Ovary (tissue), 9 donors: Measurements from ENCODE around the gene C20orf204. TPM values are rescaled to one million over a fixed set of nuclear protein-coding genes. Genes with fewer than 3 reads are reported as not detected.

Experiments used
- DNase-seq, 5 donors: peaks; one replicate each; pipeline ENCODE4 v3.0.0-alpha.2; 2019 to 2020
- H3K27ac ChIP-seq, 2 donors: fragments of 200-600 bp; one replicate each; pipeline versions ENCODE4 v1.5.1 to v1.8.0; 2019 to 2022
- H3K27me3 ChIP-seq: fragments of 200-600 bp; one replicate; pipeline ENCODE4 v1.8.0; 2022
- H3K36me3 ChIP-seq: fragments of 200-600 bp; sonication (generic); one replicate; pipeline ENCODE4 v1.5.1; 2019
- H3K4me1 ChIP-seq: one replicate; pipeline ENCODE4 v1.8.1; 2013; ENCODE audit warnings: mild to moderate bottlenecking, moderate library complexity; ENCODE audit not compliant: insufficient read depth
- H3K4me3 ChIP-seq: fragments of 200-600 bp; sonication (generic); one replicate; pipeline ENCODE4 v1.5.1; 2017
- H3K9me3 ChIP-seq, 2 donors: fragments of 200-600 bp in 1 of 2; sonication (generic) in 1 of 2; one replicate each; pipeline versions ENCODE4 v1.5.1 to v1.8.1; 2013 to 2019; ENCODE audit warnings: mild to moderate bottlenecking in 1 of 2, moderate library complexity in 1 of 2
- EP300 ChIP-seq: sonication (generic); formaldehyde crosslinking; IDR thresholded peaks from one replicate; pipeline ENCODE4 v1.6.1; 2017; ENCODE audit warnings: antibody characterized with exemption
- POLR2A ChIP-seq: fragments of 450-650 bp; IDR thresholded peaks from one replicate; pipeline ENCODE4 v1.6.1; 2017; ENCODE audit warnings: antibody characterized with exemption, mild to moderate bottlenecking, moderate library complexity
- WGBS, 3 donors: extraction: QIAGEN DNeasy Blood & Tissue Kit in 1 of 3; methylation state at CpG; one replicate each; pipeline versions ENCODE4 v1.1.5 to v1.1.7; 2013 to 2017; 5-methylcytosine and 5-hydroxymethylcytosine counted together
- intact Hi-C, 4 donors: fragments of 100-400 bp; cut with DNase I; formaldehyde crosslinking; loops; one replicate each; pipeline versions ENCODE4 v1.11.0 to v1.15.1; 2022 to 2023
- polyA plus RNA-seq, 2 donors: library from polyadenylated mRNA; stranded (reverse); fragments of 200-250 nt in 1 of 2; fragments of 350-450 nt in 1 of 2; fragmentation: Illumina TruSeq in 1 of 2; extraction: RNeasy Lipid Tissue Mini Kit (QIAGEN cat#74804) in 1 of 2; gene quantifications; one replicate each; pipeline ENCODE4 v1.2.3, GENCODE V29; 2013 to 2014
- total RNA-seq, 7 donors: library from RNA; depleted of rRNA in 2 of 7; stranded (reverse); fragments of >200 nt in 2 of 7; fragmentation: NEBNext Ultra II Directional in 3 of 7; extraction: Animal tissue kit (Norgen Biotek cat#: 25700) in 3 of 7; gene quantifications; one replicate each; pipeline versions ENCODE4 v1.1.0 to v1.2.4, GENCODE V29; 2016 to 2023
- TF ChIP-seq, protein P1 (sequence below), 3 donors: fragments of 450-650 bp in 2 of 3; fragments of 200-600 bp in 1 of 3; IDR thresholded peaks; one replicate each; pipeline versions ENCODE4 v1.5.1 to v1.8.0; 2016 to 2022; ENCODE audit warnings: antibody characterized with exemption in 3 of 3, mild to moderate bottlenecking in 1 of 3
- donor health status: DM: no; HTN: no; CAD: no; lungs with moderate emphysema.
- donor health status: DM: no; HTN: no; CAD: no.
- donor health status: Bipolar disorder and iron deficiency.
- donor health status: DM: yes; HTN: yes; CAD: no.
- donor health status: DM: no; HTN: no; CAD: no.
- donor health status: DM: yes; HTN: yes; CAD: no.

Gene C20orf204
- total and polyA plus RNA-seq, 9 donors, result 0.20 to 2.8 (median 1.4) TPM

DNA sequence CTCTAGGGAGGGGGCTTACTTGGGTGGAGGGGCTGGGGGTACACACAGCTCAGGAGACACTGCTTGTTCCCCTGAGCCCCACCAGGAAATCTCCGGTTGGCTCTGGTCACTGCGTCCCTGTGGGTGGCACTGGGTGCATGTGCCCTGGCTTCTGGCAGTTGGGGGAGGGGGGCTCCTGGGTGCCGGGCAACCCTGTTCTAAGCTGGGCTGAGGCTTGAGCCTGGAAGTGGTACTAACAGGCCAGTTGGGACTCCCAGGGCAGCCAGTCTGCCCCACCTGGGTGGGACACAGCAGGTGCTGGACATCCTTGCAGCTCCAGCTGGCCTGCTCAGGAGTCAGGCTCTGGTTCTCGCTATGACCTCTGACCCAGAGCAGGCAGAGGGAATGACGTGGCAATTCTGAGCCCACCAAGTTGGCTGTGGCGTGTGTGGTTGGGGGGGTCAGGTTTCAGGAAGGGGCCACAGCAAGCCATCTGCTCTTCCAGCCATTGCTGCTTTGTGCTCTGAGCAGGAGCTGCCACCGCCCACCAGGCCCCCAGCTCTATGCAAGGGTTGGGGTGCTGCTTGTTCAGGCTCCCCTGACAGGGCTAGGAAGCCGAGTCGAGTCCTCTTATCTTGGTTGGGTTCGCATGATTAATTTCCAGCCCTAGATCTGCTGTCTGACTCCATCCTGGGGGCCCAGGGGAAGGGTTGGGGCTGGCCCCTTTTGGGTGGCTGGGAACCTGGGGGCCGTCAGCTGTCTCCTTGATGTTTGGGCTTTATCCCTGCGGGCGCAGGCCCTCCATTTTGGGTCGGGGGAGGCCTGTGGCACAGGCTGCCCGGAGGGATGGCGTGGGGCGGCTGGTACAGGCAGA is 590 bp downstream of the C20orf204 start:
- WGBS, 3 donors, result 56 to 61% (median 57%) methylated on average over 16 to 17 of the region's 17 CpGs
- intact Hi-C loops, result loop anchor here in 1 of 4 donors (10.0 kb wide), 1 partner anchor 78 kb away; no protein-coding TSS in a partner anchor
- Histone ChIP-seq H3K9me3 (no peaks in the 10 kb centered on the region), H3K4me3 (no peak overlapping the region), H3K27ac (no peak overlapping the region), H3K27me3 (peaks cover 2% of the 10 kb centered on the region), H3K4me1 (peaks cover 5% of the 10 kb centered on the region), H3K36me3 (no peaks in the 10 kb centered on the region)
- no peak for DNase-seq
- TF ChIP-seq EP300, result no peak
- no peak for TF ChIP-seq POLR2A
- TF ChIP-seq, protein P1, sequence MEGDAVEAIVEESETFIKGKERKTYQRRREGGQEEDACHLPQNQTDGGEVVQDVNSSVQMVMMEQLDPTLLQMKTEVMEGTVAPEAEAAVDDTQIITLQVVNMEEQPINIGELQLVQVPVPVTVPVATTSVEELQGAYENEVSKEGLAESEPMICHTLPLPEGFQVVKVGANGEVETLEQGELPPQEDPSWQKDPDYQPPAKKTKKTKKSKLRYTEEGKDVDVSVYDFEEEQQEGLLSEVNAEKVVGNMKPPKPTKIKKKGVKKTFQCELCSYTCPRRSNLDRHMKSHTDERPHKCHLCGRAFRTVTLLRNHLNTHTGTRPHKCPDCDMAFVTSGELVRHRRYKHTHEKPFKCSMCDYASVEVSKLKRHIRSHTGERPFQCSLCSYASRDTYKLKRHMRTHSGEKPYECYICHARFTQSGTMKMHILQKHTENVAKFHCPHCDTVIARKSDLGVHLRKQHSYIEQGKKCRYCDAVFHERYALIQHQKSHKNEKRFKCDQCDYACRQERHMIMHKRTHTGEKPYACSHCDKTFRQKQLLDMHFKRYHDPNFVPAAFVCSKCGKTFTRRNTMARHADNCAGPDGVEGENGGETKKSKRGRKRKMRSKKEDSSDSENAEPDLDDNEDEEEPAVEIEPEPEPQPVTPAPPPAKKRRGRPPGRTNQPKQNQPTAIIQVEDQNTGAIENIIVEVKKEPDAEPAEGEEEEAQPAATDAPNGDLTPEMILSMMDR (IDR thresholded peaks at IDR 0.05), result no peak

DNA sequence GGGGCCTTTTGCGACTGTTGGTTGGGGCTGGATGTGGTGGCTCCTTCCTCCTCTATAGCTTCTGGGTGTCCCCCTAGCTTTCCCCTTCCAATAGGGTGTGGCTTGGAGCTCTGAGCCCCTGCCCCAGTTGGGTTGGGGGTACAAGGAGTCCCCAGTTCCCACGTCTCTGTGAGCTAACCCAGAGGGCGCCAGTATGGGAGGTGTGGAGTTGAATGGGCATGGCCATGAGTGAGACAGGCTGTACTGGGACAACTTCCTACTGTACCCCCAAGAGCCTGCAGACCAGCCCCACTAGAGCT is 1.2 kb downstream of the C20orf204 start:
- no peak overlapping the region for H3K27ac ChIP-seq
- H3K27me3 ChIP-seq, result peaks cover 2% of the 10 kb centered on the region
- no peak for DNase-seq
- TF ChIP-seq, protein P1 (IDR thresholded peaks at IDR 0.05), result no peak
- TF ChIP-seq EP300, result no peak
- no peak for TF ChIP-seq POLR2A
- 65 to 79% (median 65%) methylated on average over 3 of the region's 3 CpGs for WGBS, 3 donors
- H3K36me3 ChIP-seq, result no peaks in the 10 kb centered on the region
- no peaks in the 10 kb centered on the region for H3K9me3 ChIP-seq
- H3K4me3 ChIP-seq, result no peak overlapping the region
- intact Hi-C loops, result loop anchor here in 1 of 4 donors (10.0 kb wide), 1 partner anchor 78 kb away; no protein-coding TSS in a partner anchor
- peaks cover 5% of the 10 kb centered on the region for H3K4me1 ChIP-seq

DNA sequence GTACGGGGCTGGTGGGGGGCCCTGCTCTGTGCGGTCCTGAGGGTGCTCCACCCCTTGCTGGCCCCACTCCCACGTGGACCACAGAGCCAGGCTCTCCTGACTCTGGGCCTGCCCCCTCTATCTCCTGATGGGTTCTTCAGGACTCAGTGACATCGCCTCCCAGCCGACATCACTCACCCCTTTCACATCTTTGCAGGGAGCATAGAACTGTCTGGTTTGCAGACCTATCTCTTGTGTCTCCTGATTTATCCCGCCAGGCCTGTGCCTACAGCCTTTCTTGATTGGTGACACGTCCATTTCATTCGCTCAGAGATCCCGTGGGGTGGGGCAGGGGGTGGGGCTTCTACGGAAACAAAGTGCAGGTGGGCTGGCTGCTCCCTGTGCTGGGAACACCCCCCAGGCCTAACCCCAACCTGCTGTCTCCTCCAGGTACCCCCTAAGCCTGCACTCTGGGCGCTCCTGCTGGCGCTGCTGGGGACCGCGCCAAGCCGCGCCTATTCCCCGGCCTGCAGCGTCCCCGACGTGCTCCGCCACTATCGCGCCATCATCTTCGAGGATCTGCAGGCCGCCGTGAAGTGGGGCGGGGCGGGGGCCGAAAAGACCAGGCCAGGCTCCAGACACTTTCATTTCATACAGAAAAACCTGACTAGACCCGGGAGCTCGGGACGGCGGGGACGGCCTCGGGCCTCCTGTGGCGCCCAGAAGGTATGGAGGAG is 1.7 kb downstream of the C20orf204 start:
- TF ChIP-seq POLR2A (no peak), EP300 (no peak)
- TF ChIP-seq, protein P1 (IDR thresholded peaks at IDR 0.05), result no peak
- WGBS, 3 donors, result 8 to 11% (median 10%) methylated on average over 36 of the region's 36 CpGs
- Histone ChIP-seq H3K27me3 (peaks cover 2% of the 10 kb centered on the region), H3K4me1 (peaks cover 5% of the 10 kb centered on the region), H3K4me3 (no peak overlapping the region), H3K9me3 (no peaks in the 10 kb centered on the region), H3K27ac (no peak overlapping the region), H3K36me3 (no peaks in the 10 kb centered on the region)
- no peak for DNase-seq
- intact Hi-C loops, result loop anchor here in 1 of 4 donors (10.0 kb wide), 1 partner anchor 77 kb away; no protein-coding TSS in a partner anchor

DNA sequence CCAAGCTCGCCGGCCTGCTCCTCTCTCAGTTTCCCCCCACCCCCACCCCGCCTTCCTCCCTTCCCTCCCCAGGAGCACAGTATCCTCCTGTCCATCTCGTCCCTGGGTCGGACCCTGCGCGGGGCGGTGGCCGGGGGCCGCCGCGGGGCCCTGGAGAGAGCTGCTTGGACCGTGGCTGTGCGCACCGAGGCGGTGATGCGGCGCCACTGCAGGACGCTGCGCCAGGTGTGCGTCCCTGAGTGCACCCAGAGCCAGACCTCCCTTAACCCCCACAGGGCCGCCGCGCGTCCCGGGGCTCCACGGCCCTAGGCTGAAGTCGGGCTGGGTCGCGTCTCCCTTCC is 2.2 kb downstream of the C20orf204 start:
- H3K27ac ChIP-seq, result no peak overlapping the region
- no peaks in the 10 kb centered on the region for H3K36me3 ChIP-seq
- intact Hi-C loops, result loop anchor here in 1 of 4 donors (10.0 kb wide), 1 partner anchor 77 kb away; no protein-coding TSS in a partner anchor
- peaks cover 5% of the 10 kb centered on the region for H3K4me1 ChIP-seq
- 0 to 1% (median 1%) methylated on average over 5 to 30 of the region's 30 CpGs for whole genome bisulfite sequencing, 3 donors
- no peak for TF ChIP-seq POLR2A
- no peaks in the 10 kb centered on the region for H3K9me3 ChIP-seq
- no peak overlapping the region for H3K4me3 ChIP-seq
- DNase-seq, result no peak
- H3K27me3 ChIP-seq, result peaks cover 2% of the 10 kb centered on the region
